HCEC 1CT (cell line): ENCODE results near the gene HIGD2A.

Source experiments
- DNase-seq: peaks from one replicate; pipeline ENCODE4 v3.0.0-alpha.2; 2017

The HIGD2A gene

DNA sequence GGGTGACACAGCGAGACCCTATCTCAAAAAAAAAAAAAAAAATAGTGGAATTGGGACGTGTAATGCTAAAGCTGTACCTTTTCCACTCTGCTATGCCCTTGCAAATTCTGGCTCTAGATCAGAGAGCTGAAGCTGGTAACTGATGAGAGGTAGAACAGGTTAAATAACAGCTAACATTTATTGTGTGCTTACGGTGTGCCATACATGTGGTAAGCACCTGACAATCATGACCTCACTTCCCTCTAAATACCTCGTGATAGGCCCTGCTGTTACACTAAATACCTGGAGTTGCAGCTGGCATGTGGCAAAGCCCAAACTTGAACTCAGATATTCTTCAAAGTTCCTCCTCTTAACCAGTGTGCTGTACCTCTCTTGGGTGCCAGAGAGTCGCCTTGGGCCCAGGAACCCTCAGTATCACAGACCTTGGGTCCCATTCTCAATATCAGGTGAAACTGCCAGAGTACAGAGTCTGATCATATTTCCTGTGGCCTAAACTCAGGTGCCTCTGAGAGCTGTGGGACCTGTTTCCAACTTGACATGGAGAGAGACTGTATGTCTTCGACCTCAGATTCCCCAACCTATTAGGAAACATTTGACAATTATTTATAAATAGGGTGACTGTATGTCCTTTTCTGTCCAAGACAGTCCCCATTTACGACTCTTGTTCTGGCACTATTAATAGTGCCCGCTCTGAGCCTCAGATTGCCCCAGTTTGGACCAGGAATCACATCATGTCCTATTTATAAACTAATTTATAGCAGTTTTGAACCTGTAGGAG is 18.4 kb upstream of the HIGD2A start:
- DNase-seq: no peak

- DNase-seq: no peak
Measured at GRCh38 chr5:176371621-176372539, 16.7 kb upstream of the HIGD2A start.

GRCh38 chr5:176373100-176373818 is 15.3 kb upstream of the HIGD2A start:
- no peak for DNase-seq

- no peak for DNase-seq
Measured at GRCh38 chr5:176379881-176380280, 8.7 kb upstream of the HIGD2A start.

- DNase-seq: no peak
Measured at GRCh38 chr5:176381423-176381822, 7.1 kb upstream of the HIGD2A start.

DNA sequence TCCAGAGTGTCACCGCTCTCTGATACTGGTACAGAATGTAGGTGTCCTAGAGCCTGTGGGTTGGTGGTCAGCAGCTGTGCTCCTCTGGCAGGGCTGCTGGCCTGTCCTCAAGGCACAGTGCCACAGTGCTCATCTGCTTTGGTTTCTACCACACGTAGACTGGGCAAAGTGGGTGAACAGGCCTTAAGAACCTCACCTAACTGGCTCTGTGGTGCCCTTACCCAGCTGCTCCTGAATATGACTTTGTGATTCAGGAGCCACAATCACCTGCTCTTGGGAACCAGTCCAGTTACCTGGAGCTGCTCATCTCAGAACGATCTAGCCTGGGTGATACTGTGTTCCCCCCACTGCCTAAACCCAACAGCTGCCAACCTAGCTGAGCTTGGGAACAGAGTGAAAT is 6.6 kb upstream of the HIGD2A start:
- DNase-seq: no peak

DNA sequence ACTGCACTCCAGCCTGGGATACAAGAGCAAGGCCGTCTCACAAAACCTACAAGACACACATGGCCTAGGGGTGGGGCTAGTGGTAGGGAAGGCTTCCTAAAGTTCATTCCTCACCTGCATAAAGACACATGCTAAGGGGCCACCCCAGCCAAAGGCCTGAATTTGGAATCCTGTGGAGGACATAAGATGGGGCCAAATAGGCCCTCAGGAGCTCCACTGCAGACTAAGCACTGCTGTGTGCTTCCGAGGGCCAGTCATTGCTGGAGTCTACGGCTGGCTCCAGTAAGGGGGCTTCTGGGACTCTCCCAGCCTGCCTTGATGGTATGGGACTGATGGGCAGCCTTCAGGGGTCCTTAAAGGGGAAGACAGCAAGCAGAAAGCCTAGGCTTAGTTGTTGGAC is 5.8 kb upstream of the HIGD2A start:
- DNase-seq: no peak

GRCh38 chr5:176383248-176383905 is 5.2 kb upstream of the HIGD2A start:
- no peak for DNase-seq

GRCh38 chr5:176383961-176384360 is 4.6 kb upstream of the HIGD2A start:
- no peak for DNase-seq

DNA sequence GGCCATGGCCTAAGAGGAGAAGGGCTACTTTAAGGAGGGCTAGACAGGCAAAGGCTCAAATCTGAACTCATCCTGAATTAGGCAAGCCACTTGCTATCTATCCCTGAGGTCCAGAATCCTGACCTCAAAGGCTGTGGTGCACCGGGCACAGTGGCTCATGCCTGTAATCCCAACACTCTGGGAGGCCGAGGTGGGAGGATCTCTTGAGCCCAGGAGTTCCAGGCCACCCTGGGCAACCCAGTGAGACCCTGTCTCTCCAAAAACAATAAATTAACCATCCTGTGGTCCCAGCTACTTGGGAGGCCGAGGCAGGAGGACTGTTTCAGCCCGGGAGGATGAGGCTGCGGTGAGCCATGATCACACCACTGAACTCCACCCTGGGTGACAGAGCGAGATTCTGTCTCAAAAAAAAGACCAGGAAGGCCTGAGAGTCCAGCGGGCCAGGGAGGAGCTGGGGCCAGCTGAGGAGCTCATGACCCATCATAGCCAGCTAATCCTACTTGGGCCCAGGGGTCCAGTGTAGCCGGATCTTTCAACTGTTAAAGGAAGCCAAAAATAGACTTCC is 4.1 kb upstream of the HIGD2A start:
- no peak for DNase-seq

GRCh38 chr5:176384991-176385390 is 3.6 kb upstream of the HIGD2A start:
- no peak for DNase-seq

GRCh38 chr5:176386491-176386890 is 2.1 kb upstream of the HIGD2A start:
- DNase-seq: no peak

DNA sequence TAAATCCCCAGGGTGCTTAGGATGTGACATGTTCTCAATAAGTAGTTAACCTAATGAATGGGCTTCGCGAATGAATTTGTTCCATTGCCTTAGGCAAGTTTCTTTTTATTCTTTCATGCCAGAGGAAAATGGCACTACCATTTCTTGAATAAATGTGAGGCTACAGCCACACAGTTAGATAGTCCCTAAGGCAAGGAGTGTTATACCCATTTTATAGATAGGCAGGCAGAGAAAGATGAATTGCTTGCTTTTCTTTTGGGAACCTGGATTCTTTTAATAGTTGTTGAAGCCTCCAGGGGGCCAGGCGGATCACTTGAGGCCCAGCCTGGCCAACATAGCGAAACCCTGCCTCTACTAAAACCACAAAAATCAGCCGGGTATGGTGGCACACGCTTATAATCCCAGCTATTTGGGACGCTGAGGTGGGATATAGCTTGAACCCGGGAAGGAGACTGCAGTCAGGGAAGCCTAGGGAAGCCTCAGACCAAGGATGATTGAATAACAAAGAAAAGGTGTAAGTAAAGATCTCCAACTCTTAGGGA is 1.1 kb upstream of the HIGD2A start:
- DNase-seq: no peak

DNA sequence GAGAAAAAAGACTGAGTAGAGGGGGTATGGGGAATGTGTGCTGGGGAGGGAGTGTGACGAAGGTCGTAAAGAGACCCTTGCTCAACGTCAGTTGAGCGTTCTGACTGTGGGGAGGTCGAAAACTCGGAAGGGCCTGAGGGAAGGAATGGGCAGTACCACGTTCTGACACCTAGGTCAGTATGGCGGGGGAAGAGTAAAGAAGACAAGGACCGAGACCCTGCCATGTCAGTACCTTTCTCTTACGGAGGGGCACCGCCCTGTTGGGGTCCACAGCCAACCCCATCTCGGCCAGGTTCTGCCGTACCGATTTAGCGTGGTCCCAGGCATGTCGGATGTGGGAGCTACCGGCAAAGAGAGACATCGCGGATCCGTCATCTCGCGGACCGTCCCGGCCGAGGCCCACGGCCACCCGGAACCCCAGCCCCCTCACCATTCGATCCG is 528 bp upstream of the HIGD2A start:
- DNase-seq: peak; percentile 13

GRCh38 chr5:176389135-176390123 is 878 bp downstream of the HIGD2A start:
- no peak for DNase-seq

- no peak for DNase-seq
Measured at GRCh38 chr5:176391479-176391878, 2.9 kb downstream of the HIGD2A start.

GRCh38 chr5:176391999-176392398 is 3.4 kb downstream of the HIGD2A start:
- no peak for DNase-seq

GRCh38 chr5:176392526-176392925 is 4.0 kb downstream of the HIGD2A start:
- no peak for DNase-seq

DNA sequence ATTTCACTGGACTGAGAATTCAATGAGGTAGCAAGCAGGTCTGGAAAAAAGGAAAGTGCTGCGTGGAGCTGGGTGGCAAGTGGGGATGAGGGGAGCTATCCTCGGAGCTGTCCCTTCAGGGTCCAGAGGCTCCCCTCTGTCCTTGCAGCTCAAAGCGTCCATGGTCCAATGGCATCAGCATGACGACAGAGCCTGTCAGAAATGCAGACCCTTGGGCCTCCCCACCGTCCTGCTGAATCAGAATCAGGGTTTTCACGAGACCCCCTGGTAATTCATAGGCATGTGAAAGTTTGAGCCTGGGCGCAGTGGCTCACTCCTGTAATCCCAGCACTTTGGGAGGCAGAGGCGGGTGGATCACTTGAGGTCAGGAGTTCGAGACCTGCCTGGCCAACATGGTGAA is 5.5 kb downstream of the HIGD2A start:
- DNase-seq: no peak

DNA sequence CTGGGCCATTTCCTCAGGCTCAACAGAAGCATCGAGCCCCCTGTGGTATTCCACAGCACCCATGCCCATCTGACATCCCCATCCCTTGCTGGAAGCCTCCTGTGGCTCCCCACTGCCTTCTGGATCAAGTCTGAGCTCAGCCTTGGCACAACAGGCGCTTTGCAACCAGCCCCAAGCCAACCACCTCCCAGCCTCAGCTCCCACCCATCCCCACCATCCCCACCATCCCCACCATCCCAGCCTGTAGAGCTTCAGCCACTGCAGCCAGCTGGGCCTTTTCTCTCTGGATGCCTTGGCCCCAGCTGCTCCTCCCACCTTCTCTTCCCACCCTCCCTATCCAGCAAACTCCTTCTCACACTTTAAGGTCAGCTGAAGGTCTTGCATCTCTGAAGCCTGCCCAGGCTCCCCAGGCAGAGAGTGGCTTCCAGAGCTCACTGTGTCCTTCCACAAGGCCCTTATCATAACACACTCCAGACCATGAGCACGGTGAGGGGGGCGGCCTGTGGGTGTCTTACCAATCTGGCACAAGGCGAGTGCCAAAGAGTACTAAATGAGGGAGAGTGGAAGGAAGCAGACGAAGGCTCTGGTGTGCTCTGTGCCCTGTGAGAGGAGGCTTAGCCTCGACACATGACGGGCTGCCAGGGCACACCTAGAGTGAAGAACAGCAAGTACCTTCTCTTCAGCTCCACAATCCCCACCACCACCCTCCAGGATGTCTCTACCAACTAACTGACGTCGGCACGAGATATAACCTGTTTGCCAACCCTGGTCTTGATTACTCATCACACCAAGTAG is 6.5 kb downstream of the HIGD2A start:
- DNase-seq: no peak
